ENCODE results near the gene FBN1. TPM values are rescaled to one million over a fixed set of nuclear protein-coding genes. Genes with fewer than 3 reads are reported as not detected.

The FBN1 gene
- total RNA-seq, 1 donor from 2014 or later: 18.8 TPM

- FAIRE-seq (no peak), DNase-seq (ENCODE audit: low spot score in 2 of 2) (no peak)
These were observed 60.5 kb downstream of the FBN1 start for GRCh38 chr15:48584812-48585563.

GRCh38 chr15:48584090-48584811 lies 61.3 kb downstream of the FBN1 start:
- DNase-seq (ENCODE audit: low spot score in 2 of 2): no peak
- FAIRE-seq: no peak

DNA sequence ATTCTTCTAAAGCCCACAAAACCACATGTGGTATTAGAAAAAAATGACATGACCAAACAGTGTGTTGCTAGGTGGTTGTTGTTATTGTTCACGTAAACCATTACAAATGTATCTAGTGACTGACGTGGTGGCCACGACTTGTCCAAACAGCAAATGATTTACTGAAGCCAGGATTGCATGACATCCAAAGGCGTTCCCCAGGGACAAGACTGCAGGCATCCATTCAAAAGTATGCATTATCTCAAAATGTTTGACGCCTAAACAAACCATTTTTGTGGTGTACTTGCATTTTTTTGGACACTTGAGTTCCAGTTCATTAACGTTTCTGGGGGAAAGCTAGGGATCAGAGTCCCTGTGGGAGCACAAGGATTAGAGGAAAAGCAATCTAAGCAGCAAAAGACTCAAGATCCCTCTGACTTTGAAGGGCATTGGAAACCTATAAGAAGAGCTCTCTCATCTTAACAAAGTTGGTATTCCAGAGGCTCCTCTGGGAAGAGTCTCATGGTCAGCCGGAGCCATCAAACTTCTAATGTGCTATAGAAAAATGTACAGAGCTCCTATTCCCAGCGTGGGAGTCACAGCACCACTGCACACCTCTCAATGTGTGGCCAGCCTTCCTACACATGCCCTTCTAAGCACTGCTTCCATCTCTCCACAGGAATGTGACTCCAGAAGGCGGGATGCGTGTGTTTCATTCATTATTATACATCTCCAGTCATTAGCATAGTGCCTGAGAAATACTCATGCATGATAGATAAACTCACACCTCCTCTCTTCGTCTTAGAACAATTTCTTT lies 62.9 kb downstream of the FBN1 start:
- FAIRE-seq: no peak

DNA sequence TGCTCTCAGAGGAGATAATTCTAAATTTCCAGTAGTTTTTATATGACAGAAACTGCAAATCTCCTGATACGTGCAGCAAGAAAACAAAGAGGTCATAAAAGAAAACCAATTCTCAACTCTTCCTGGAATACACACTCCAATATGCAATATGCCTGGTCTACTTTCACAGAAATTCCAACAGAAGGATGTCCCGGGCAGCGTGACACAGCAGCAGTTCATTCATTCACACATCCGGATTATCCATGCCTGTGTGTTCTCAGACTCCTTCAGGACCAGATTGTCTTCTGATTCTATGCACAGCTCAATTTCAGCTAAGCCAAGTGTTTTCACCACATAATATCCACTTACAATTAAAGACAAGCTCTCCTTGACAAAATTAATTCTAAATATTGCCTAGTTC lies 64.3 kb downstream of the FBN1 start:
- no peak for FAIRE-seq
- no peak for DNase-seq (ENCODE audit: low spot score in 2 of 2)

More for the DNA sequence above, 62.9 kb downstream of the FBN1 start:
- DNase-seq (ENCODE audit: low spot score in 2 of 2): no peak

- DNase-seq (ENCODE audit: low spot score in 2 of 2): no peak
- no peak for FAIRE-seq
These were observed 64.8 kb downstream of the FBN1 start for GRCh38 chr15:48580736-48581135.

- DNase-seq (ENCODE audit: low spot score in 2 of 2) (no peak), FAIRE-seq (no peak)
These were observed 65.4 kb downstream of the FBN1 start for GRCh38 chr15:48579945-48580671.

DNA sequence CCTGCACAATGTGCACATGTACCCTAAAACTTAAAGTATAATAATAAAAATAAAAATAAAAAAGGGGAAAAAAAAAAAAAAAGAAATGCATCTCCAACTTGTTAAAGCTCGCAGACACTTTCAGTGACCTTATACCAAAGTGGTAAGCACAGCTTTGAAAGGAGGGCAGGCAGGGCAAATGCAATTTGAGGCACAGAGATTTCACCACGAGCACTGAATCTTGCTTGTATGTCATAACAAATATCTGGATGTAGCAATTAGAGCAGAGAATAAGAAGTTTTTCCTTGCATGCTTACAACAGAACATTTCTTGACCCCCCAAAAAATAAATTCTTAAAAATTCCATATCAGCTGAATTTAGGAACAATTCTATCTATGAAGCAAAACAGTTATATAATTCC lies 66.5 kb downstream of the FBN1 start:
- FAIRE-seq (no peak), DNase-seq (ENCODE audit: low spot score in 2 of 2) (no peak)

DNA sequence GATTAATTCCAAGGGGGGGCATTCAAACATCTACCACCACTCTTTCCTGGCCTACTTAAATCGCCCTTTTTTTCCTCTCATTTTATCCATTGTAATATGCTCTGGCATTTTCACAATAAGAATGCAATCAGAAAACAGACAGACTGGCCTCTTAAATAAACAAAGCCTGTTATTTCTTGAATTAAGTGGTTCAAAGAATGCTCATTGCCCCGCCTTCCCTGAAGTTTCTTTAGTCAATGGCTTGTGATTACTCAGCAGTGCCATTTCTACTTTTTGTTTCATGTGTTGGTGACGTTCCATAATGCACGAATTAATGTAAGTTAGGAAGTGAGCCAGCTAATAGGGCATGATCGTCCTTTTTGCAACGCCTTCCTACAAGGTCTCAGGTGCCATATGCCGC lies 68.0 kb downstream of the FBN1 start:
- no peak for DNase-seq (ENCODE audit: low spot score in 2 of 2)

DNA sequence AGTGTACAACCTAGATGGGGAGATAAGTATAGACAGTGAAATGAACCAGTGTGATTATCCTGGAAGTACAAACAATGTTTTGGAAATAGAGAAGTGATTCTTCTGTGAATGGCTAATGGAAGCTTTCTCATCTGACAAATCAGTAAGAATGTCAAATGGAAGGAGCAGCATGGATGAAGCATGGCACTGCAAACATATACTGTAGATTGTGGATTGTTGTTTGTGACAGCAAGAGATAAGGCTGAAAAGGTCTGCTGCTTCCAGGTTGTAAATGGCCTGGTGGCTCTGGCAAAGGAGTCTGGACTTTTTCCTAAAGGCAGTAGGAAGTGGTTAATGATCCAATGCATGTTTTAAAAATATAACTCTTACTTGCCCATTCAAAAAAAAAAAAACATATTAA lies 71.3 kb downstream of the FBN1 start:
- no peak for DNase-seq (ENCODE audit: low spot score in 2 of 2)
- no peak for FAIRE-seq

More for the DNA sequence above, 68.0 kb downstream of the FBN1 start:
- no peak for FAIRE-seq

DNA sequence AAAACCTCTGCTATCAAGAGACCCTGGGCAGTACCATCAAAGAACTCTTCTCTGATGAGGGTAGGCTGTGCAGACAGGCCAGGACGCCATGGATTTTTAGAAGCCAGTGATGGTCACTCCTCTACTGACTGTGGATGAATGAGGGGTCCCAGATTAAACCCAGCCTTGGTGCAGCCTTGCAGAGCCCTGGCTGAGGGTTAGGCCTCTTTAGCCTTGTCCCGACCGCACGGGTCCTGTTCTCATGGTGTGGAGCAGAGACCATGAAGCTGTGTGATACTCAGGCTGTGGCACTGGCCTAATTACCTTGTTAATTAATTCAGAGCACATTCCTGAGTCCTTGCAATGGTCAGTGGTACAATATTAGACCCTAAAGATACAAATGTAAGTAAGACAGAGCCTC lies 71.7 kb downstream of the FBN1 start:
- no peak for DNase-seq (ENCODE audit: low spot score in 2 of 2)
- FAIRE-seq: no peak

DNA sequence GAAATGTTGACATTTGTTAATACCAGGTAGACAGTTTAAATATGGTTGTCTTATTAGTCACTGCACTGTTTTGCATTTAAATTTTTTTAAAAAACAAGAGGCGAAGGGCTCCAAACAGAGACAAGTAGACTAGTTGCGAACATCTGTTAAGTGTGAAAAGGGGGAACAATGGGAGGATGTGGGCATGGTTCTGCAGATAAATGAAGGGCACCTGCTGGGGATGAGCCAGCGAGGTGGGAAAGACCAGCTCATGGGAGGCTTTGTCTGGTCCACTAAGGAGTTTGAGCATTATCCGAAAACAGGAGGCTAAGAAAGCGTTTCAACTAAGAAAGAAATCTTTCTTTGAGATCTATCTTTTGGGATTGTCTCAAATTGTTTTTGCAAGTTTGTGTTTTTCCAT lies 72.7 kb downstream of the FBN1 start:
- FAIRE-seq (no peak), DNase-seq (ENCODE audit: low spot score in 2 of 2) (no peak)

GRCh38 chr15:48571510-48571909 lies 74.0 kb downstream of the FBN1 start:
- DNase-seq (ENCODE audit: low spot score in 2 of 2) (no peak), FAIRE-seq (no peak)

GRCh38 chr15:48570822-48571221 lies 74.7 kb downstream of the FBN1 start:
- no peak for FAIRE-seq
- DNase-seq (ENCODE audit: low spot score in 2 of 2): no peak

DNA sequence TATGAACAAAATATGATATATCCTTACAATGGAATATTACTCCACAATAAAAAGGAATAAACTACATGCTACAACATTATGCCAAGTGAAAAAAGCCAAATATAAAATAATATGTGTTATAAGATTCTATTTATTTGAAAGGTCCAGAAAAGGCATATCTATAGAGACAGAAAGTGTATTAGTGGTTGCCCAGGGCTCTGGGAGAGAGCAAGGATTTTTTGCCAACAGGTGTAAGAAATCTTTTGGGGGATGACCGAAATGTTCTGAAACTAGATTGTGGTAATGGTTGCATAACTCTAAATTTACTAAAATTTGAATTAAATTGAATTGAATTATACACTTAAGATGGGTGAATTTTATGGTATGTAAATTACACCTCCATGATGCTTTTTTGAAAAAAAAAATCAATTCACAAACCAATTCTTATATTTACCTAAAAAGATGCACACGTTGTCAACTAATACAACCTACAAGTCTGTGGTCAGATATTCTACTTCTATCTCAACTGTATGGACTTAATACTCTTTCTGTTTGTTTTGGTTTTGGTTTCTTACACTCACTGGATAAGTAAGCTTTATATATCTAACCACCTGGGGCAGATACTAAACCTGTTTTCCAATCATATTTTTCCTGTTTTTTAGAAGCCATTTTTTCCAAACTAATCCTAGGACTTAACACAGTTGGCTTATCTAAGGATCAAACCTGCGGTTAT lies 75.8 kb downstream of the FBN1 start:
- FAIRE-seq: no peak
- DNase-seq (ENCODE audit: low spot score in 2 of 2): no peak

DNA sequence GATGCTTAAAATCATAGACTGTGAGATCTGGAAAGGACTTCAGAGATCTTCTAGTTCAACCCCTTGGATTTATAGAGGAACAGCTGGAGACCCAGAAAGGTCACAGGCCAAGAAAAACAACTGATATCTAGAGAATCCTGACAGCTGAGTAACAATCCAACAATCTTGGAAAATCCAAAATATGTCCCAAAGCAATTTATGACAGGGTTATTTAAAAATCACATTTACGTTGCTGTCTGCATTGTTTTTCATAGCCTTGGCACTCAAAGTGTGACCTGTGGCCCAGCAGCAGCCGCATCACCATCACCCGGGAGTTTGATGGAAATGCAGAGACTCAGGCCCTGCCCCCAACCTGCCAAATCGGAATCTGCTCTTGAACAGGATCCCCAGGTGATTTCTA lies 78.8 kb downstream of the FBN1 start:
- no peak for FAIRE-seq
- DNase-seq (ENCODE audit: low spot score in 2 of 2): no peak

- FAIRE-seq: peak; percentile 24
- DNase-seq (ENCODE audit: low spot score in 2 of 2): no peak
These were observed 79.7 kb downstream of the FBN1 start for GRCh38 chr15:48565560-48566482.

DNA sequence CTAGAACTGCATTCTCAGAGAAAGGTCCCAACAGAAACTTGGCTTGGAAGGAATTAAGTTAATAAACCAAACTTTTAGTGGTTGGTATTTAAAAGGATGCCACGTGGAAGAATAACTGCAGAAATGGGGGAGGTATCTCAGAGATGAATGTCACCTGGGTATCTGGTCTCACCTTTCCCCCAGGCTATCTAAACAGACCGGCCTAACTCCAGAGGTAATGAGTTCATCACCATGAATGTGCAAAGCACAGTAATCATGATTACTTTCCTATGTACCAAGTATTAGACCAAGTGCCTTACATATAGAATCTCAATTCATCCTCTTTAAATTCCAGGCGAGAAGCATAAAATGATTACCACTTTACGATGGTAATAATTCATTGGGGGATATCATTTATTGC lies 80.8 kb downstream of the FBN1 start:
- DNase-seq (ENCODE audit: low spot score in 2 of 2): no peak

GRCh38 chr15:48563934-48564333 lies 81.6 kb downstream of the FBN1 start:
- DNase-seq (ENCODE audit: low spot score in 2 of 2) (no peak), FAIRE-seq (no peak)

More for the DNA sequence above, 80.8 kb downstream of the FBN1 start:
- no peak for FAIRE-seq
